Raji (cell line): Measurements from ENCODE around the gene GTSE1.
A peak's percentile ranks its signal among the peaks of the same experiment; 100 is the strongest.

Source experiments
- POLR2A ChIP-seq: IDR thresholded peaks from 2 replicates; pipeline ENCODE4 v1.6.1; 2011; ENCODE audit warnings: low read depth, low read length, control low read depth; ENCODE audit not compliant: insufficient read depth

Gene GTSE1

GRCh38 chr22:46269564-46269963, 27.1 kb upstream of the GTSE1 start:
- no peak for TF ChIP-seq POLR2A

GRCh38 chr22:46272196-46272595, 24.5 kb upstream of the GTSE1 start:
- no peak for TF ChIP-seq POLR2A

GRCh38 chr22:46272762-46273431, 23.8 kb upstream of the GTSE1 start:
- no peak for TF ChIP-seq POLR2A

- TF ChIP-seq POLR2A = no peak
These were observed 23.1 kb upstream of the GTSE1 start for GRCh38 chr22:46273432-46274148.

- TF ChIP-seq POLR2A = no peak
These were observed 22.3 kb upstream of the GTSE1 start for GRCh38 chr22:46274381-46274780.

GRCh38 chr22:46275455-46276122, 21.1 kb upstream of the GTSE1 start:
- no peak for TF ChIP-seq POLR2A

- TF ChIP-seq POLR2A = no peak
These were observed 20.1 kb upstream of the GTSE1 start for GRCh38 chr22:46276563-46276962.

GRCh38 chr22:46278656-46279645, 17.7 kb upstream of the GTSE1 start:
- TF ChIP-seq POLR2A = no peak

- TF ChIP-seq POLR2A = no peak
These were observed 16.4 kb upstream of the GTSE1 start for GRCh38 chr22:46280063-46280817.

GRCh38 chr22:46280999-46281623, 15.6 kb upstream of the GTSE1 start:
- TF ChIP-seq POLR2A = 0 out of 2 replicates have a peak, but pooled peaks have one; percentile 26

- no peak for TF ChIP-seq POLR2A
These were observed 14.6 kb upstream of the GTSE1 start for GRCh38 chr22:46281866-46282678.

GRCh38 chr22:46286006-46286405, 10.7 kb upstream of the GTSE1 start:
- TF ChIP-seq POLR2A = no peak

- TF ChIP-seq POLR2A = no peak
These were observed 9.5 kb upstream of the GTSE1 start for GRCh38 chr22:46286941-46287872.
